NT2/D1 (cell line): ENCODE measurements around the gene TNPO3.

Experiments used
- DNase-seq: peaks from one replicate; pipeline ENCODE4 v3.0.0-alpha.2; 2011; ENCODE audit warnings: low read depth, low spot score
- H3K27me3 ChIP-seq: 2 replicates; pipeline ENCODE4 v1.6.0; 2011; ENCODE audit warnings: mild to moderate bottlenecking; ENCODE audit not compliant: insufficient read length, insufficient read depth
- H3K36me3 ChIP-seq: 2 replicates; pipeline ENCODE4 v1.6.1; 2011; ENCODE audit warnings: mild to moderate bottlenecking, low read length, mixed read lengths; ENCODE audit not compliant: insufficient read depth, insufficient read length
- H3K4me1 ChIP-seq: 2 replicates; pipeline ENCODE4 v1.5.1; 2011; ENCODE audit not compliant: insufficient read depth, insufficient read length
- H3K4me3 ChIP-seq: 2 replicates; pipeline ENCODE4 v1.5.1; 2011; ENCODE audit warnings: low read depth; ENCODE audit not compliant: insufficient read length
- H3K9ac ChIP-seq: 2 replicates; pipeline ENCODE4 v1.6.0; 2011; ENCODE audit warnings: low read depth; ENCODE audit not compliant: insufficient read length
- H3K9me3 ChIP-seq: 2 replicates; pipeline ENCODE4 v1.5.1; 2011; ENCODE audit warnings: mild to moderate bottlenecking, low read length; ENCODE audit not compliant: insufficient read depth
- SUZ12 ChIP-seq: IDR thresholded peaks from 2 replicates; pipeline ENCODE4 v1.6.1; 2011; ENCODE audit not compliant: insufficient read length, insufficient read depth; ENCODE audit errors: extremely low read depth
- YY1 ChIP-seq: IDR thresholded peaks from 2 replicates; pipeline ENCODE4 v1.6.1; 2011; ENCODE audit not compliant: insufficient read length, insufficient read depth
- ZNF274 ChIP-seq: IDR thresholded peaks from 2 replicates; pipeline ENCODE4 v1.6.1; 2011; ENCODE audit warnings: mild to moderate bottlenecking, low read depth, low read length

TNPO3 gene

DNA sequence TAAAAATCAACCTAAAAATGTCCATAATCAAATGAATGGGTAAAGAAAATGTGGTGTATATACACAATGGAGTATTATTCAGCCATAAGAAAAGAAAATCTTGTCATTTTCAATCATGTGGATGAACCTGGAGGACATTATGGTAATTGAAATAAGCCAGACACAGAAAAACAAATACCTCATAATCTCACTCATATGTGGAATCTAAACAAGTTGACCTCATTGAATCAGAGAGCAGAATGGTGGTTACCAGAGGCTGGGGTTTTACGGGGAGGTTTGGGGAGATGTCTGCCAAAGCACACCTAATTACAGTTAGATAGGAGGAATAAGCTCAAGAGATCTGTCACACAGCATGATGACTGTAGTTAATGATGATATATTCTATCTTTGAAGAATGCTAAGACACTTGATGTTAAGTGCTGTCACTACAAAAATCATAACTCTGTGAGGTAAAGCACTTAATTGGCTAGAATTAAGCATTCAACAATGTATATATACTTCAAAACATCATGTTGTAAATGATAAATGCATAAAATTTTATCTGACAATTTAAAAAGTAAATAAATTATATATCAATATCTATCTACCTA lies 39.1 kb upstream of the TNPO3 start:
- Histone ChIP-seq H3K36me3 (no peaks in the 10 kb centered on the region), H3K9ac (no peak overlapping the region), H3K9me3 (no peaks in the 10 kb centered on the region), H3K4me3 (no peak overlapping the region), H3K4me1 (no peaks in the 10 kb centered on the region), H3K27me3 (peaks cover 2% of the 10 kb centered on the region)
- DNase-seq = no peak
- no peak for TF ChIP-seq YY1
- no peak for TF ChIP-seq ZNF274
- TF ChIP-seq SUZ12 = no peak

DNA sequence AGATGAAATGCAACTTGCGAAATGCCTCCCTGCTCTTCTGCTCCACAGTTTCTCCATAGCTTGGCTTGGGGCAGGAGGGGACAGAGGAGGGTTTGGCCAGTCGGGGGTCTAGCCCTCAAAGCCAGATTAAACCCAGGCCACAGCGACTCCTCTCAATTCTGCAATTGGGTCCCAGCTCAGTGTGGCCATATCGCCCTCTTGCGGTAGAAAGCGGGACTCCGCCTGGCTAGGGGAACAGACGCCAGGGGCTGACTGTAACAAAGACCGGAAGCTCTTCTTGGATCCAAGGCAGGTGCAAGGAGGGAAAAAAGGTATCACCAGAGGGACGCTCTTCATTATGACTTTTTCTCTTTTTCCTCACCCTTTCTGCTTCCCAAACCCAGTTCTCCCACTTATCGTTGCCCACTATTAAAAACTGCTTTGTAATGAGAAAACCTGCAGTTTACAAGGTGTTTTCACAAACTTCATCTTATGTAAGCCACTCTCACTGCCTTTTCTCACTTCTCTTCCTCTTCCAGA lies 36.6 kb upstream of the TNPO3 start:
- H3K4me3 ChIP-seq = no peak overlapping the region
- no peaks in the 10 kb centered on the region for H3K4me1 ChIP-seq
- peak; percentile 80 for DNase-seq
- H3K36me3 ChIP-seq = no peaks in the 10 kb centered on the region
- H3K27me3 ChIP-seq = no peaks in the 10 kb centered on the region
- TF ChIP-seq SUZ12 (no peak), YY1 (no peak), ZNF274 (no peak)
- H3K9me3 ChIP-seq = no peaks in the 10 kb centered on the region
- no peak overlapping the region for H3K9ac ChIP-seq

DNA sequence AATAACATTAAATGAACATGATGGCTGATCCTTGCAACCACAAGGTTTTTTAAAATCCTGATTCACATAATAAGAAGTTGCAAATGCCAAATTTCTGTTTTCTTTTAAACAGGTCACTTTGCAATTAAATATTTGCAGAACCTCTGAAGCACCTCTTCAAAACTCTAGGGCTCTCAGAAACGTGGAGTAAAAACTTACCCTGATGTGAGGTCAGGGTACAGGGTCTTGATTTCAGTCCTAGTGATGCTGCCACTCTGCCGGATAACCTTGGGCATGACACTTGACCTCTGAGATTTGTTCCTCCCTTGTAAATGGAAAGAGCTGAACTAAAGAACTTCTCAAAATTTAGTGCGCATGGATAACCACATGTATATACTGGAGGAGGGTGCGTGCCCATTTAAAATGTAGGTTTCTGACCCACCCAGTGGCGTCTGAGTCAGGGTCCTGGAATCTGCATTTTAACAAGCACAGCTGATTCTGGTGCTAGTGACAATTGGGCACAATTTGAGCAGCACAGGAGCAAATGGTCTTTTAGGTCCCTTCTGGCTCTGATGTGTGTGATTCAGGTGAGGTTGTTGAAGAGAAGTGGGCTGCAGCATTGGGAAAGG lies 35.5 kb upstream of the TNPO3 start:
- TF ChIP-seq YY1 (no peak), ZNF274 (no peak), SUZ12 (no peak)
- Histone ChIP-seq H3K9ac (no peak overlapping the region), H3K27me3 (no peaks in the 10 kb centered on the region), H3K4me3 (no peak overlapping the region), H3K9me3 (no peaks in the 10 kb centered on the region), H3K36me3 (no peaks in the 10 kb centered on the region), H3K4me1 (no peaks in the 10 kb centered on the region)
- DNase-seq = no peak

DNA sequence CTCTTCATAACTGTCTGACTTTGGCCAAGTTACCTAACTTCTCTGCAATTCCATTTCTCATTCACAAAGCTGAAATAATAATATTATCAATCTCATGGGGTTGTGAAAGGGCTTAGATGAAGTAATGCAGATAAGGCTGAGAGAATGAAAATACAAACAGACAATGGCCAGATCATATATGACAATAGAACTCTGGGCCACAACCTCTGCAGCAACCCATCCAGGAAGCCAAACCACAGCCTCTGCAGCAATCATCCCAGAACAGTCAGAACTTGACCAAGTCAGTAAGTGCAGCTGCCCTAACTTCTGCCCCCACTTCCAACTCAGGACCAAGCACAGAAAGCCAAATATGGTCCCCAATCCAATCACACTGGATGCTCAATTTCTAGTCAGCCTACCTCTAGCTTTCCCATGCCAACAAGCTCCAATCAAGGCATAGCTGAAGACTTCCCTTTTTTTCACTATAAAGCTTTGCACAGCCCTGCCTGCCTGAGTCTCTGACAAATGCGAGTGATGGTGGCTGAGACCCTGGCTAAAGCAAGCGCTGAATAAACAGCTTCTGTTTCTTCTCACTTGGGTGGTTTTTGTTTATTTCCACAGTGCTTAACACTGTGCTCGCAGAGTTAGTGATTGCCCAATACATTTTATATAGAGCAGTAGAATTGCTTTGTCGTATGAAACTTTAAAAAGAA lies 34.8 kb upstream of the TNPO3 start:
- Histone ChIP-seq H3K27me3 (no peaks in the 10 kb centered on the region), H3K9me3 (no peaks in the 10 kb centered on the region), H3K4me1 (no peaks in the 10 kb centered on the region), H3K36me3 (no peaks in the 10 kb centered on the region), H3K4me3 (no peak overlapping the region), H3K9ac (no peak overlapping the region)
- TF ChIP-seq SUZ12 = no peak
- TF ChIP-seq ZNF274 = no peak
- TF ChIP-seq YY1 = no peak
- no peak for DNase-seq

DNA sequence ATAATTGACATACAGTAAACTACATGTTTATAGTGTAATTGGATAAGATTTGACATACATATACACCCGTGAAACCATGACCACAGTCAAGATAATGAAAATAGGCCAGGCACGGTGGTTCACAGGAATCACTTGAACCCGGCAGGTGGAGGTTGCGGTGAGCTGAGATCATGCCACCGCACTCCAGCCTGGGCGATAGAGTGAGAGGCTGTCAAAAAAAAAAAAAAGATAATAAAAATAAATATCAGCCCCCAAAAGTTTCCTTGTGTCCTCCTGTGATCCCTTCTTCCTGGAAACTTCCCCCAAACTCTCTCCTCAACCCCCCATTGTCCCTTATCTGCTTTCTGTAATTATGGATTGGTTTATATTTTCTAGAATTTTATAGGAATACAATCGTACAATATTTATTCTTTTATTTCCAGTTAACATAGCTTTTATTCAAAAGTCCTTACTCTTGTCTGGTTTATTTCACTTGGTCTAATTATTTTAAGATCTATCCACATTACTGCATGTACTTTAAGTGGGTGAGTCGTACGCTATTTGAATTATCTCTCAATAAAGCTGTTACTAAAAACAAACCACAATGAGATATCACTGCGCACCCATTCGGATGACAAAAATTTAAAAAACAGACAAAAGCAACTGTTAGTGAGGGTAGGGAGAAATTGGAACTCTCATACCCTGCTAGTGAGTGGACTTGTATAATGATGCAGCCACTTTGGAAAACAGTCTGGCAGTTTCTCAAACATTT lies 30.1 kb upstream of the TNPO3 start:
- Histone ChIP-seq H3K4me1 (no peaks in the 10 kb centered on the region), H3K9ac (no peak overlapping the region), H3K9me3 (no peaks in the 10 kb centered on the region), H3K4me3 (no peak overlapping the region), H3K27me3 (no peaks in the 10 kb centered on the region), H3K36me3 (no peaks in the 10 kb centered on the region)
- DNase-seq = no peak
- TF ChIP-seq ZNF274 (no peak), SUZ12 (no peak), YY1 (no peak)

DNA sequence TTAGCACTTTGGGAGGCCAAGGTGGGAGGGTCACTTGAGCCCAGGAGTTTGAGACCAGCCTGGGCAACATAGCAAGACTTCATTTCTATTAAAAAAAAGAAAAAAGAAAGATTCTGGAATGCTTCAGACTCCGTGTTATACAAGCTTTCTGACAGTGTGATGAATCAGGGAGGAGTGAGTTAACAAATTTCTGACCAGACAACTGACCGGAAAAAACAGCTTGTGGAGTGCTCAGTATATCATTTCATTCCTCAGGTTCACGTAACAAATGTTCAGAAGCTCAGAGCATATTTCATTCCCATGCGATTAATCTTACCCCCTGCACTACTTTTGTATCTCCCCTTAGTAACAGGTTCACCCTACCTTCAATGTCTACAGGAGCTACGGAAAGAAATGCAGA lies 28.6 kb upstream of the TNPO3 start:
- TF ChIP-seq ZNF274 (no peak), SUZ12 (no peak), YY1 (no peak)
- Histone ChIP-seq H3K4me1 (no peaks in the 10 kb centered on the region), H3K27me3 (no peaks in the 10 kb centered on the region), H3K9ac (no peak overlapping the region), H3K4me3 (no peak overlapping the region), H3K9me3 (no peaks in the 10 kb centered on the region), H3K36me3 (no peaks in the 10 kb centered on the region)
- no peak for DNase-seq

DNA sequence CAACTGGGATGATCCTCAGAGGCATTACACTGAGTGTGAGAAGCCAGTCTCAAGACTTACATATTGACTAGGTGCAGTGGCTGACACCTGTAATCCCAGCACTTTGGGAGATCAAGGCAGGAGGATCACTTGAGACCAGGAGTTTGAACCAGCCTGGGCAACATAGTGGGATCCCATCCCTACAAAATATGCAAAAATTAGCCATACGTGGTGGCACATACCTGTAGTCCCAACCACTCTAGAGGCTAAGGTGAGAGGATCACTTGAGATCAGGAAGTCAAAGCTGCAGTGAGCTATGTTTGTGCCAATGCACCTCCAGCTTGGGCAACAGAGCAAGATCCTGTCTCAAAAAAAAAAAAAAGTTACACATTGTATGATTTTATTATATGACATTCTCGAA lies 23.5 kb upstream of the TNPO3 start:
- Histone ChIP-seq H3K4me3 (no peak overlapping the region), H3K27me3 (no peaks in the 10 kb centered on the region), H3K4me1 (peaks cover 2% of the 10 kb centered on the region), H3K36me3 (no peaks in the 10 kb centered on the region), H3K9ac (no peak overlapping the region), H3K9me3 (0 out of 2 replicates have a peak, but pooled peaks cover 6% of the 10 kb centered on the region)
- TF ChIP-seq YY1 = no peak
- TF ChIP-seq ZNF274 = no peak
- TF ChIP-seq SUZ12 = no peak
- DNase-seq = no peak
